ENCODE measurements around the gene ANAPC5.
"Not testable (repeated sequence)": the region's sequence is repeated elsewhere in the genome, so short reads cannot be mapped to it uniquely, and the experiment has no call there.

ANAPC5 gene

GRCh38 chr12:121351820-121352681 is at the start of gene ANAPC5:
Gene ANAPC5 (minus strand): TSS chr12:121352411. CDS start chr12:121352340, 71 bp downstream.
- peak; percentile 96 for DNase-seq

GRCh38 chr12:121400332-121401139 is 48.3 kb upstream of the ANAPC5 start:
- peak; percentile 6 for DNase-seq

GRCh38 chr12:121399391-121400331 is 47.5 kb upstream of the ANAPC5 start, which contains the start of gene RNF34:
Gene RNF34 (plus strand): TSS chr12:121400118. CDS start chr12:121400213, 95 bp downstream.
- DNase-seq = peak; percentile 81

GRCh38 chr12:121398355-121398754 is 46.1 kb upstream of the ANAPC5 start:
- no peak for DNase-seq

- DNase-seq = no peak
Measured at GRCh38 chr12:121397521-121397920, 45.3 kb upstream of the ANAPC5 start.

- no peak for DNase-seq
Measured at GRCh38 chr12:121392325-121392716, 40.1 kb upstream of the ANAPC5 start.

- DNase-seq = peak; percentile 4
Measured at GRCh38 chr12:121391619-121392324, 39.6 kb upstream of the ANAPC5 start.

GRCh38 chr12:121390856-121391255 is 38.6 kb upstream of the ANAPC5 start:
- DNase-seq = no peak

GRCh38 chr12:121388421-121388981 is 36.3 kb upstream of the ANAPC5 start:
- DNase-seq = no peak

GRCh38 chr12:121384891-121385290 is 32.7 kb upstream of the ANAPC5 start:
- not testable (repeated sequence) for DNase-seq

- no peak for DNase-seq
Measured at GRCh38 chr12:121383601-121384021, 31.4 kb upstream of the ANAPC5 start.

- no peak for DNase-seq
Measured at GRCh38 chr12:121379945-121380344, 27.7 kb upstream of the ANAPC5 start.

- no peak for DNase-seq
Measured at GRCh38 chr12:121378736-121379135, 26.5 kb upstream of the ANAPC5 start.

- no peak for DNase-seq
Measured at GRCh38 chr12:121376754-121377697, 24.8 kb upstream of the ANAPC5 start.

GRCh38 chr12:121374945-121375584 is 22.9 kb upstream of the ANAPC5 start:
- not testable (repeated sequence) for DNase-seq

- DNase-seq = not testable (repeated sequence)
Measured at GRCh38 chr12:121374336-121374735, 22.1 kb upstream of the ANAPC5 start.

GRCh38 chr12:121373755-121374154 is 21.5 kb upstream of the ANAPC5 start:
- DNase-seq = no peak

GRCh38 chr12:121371404-121371803 is 19.2 kb upstream of the ANAPC5 start:
- DNase-seq = no peak

- no peak for DNase-seq
Measured at GRCh38 chr12:121366063-121366459, 13.8 kb upstream of the ANAPC5 start.
